H1 (cell line): ENCODE measurements around the gene MCRS1. TPM values are rescaled to one million over a fixed set of nuclear protein-coding genes. Genes with fewer than 3 reads are reported as not detected.

Experiments used
- ASH2L ChIP-seq: fragments of 200-600, 300-600 bp; sonication (generic); IDR thresholded peaks from one replicate; pipeline ENCODE4 v1.7.1; 2017; ENCODE audit warnings: low read length
- RAD21 ChIP-seq, 2 experiments: IDR thresholded peaks in 1 of 2; conservative IDR thresholded peaks in 1 of 2; 2 replicates each; pipeline ENCODE4 v1.6.1; 2011; ENCODE audit warnings: low read depth in 2 of 2, low read length in 2 of 2, improper control_type of control experiment in 1 of 2, inconsistent platforms in 1 of 2, mild to moderate bottlenecking in 1 of 2, moderate library complexity in 1 of 2
- SP1 ChIP-seq: IDR thresholded peaks from 2 replicates; pipeline ENCODE4 v1.6.1; 2011; ENCODE audit warnings: low read depth, low read length
- SP4 ChIP-seq: IDR thresholded peaks from 2 replicates; pipeline ENCODE4 v1.6.1; 2012; ENCODE audit warnings: low read length, inconsistent platforms
- TBP ChIP-seq: IDR thresholded peaks from 2 replicates; pipeline ENCODE4 v1.6.1; 2011; ENCODE audit warnings: low read depth, low read length, improper control_type of control experiment
- polyA plus RNA-seq, 7 experiments: library from polyadenylated mRNA; depleted of rRNA in 3 of 7; stranded (reverse) in 5 of 7; unstranded in 2 of 7; fragments of >200 nt in 5 of 7; fragments of 200-250 nt in 2 of 7; gene quantifications; 1 replicate in 5 of 7; 2 replicates in 1 of 7; 4 replicates in 1 of 7; pipeline versions ENCODE4 v1.2.1 to v1.2.3, GENCODE V29; 2011 to 2013; ENCODE audit warnings: missing spikeins in 2 of 7, mixed read lengths in 2 of 7
- total RNA-seq: library from RNA; stranded (reverse); fragmentation: NEBNext Ultra II Directional; extraction: Animal tissue kit (Norgen Biotek cat#: 25700); gene quantifications from 2 replicates; pipeline ENCODE4 v1.2.1, GENCODE V29; 2021

Gene MCRS1
- total and polyA plus RNA-seq, 2 of the 8 experiments (the other 6 are each of a cell fraction or from before 2014, with no cell fraction given): 90.3 to 139 TPM

DNA sequence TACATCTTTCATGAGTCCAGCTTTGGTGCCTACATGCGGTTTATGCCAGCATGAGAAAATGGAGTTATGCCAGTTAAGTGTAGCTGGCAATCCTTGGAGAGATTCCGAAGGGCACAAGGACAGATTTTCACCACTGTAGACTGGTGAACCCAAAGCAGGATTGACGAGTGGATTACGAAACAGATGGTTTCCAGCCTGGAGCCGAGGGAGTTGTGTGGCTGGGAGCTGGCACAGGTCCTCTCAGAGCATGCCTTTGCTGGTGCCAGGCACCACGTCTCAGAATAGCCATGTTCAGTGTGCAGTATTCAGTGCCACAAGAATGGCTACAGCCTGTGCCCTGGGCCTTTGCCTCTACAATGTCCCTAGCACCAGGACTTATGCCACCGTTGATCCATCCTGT is 15.9 kb downstream of the MCRS1 start (continued):
- TF ChIP-seq ASH2L (no peak), RAD21 (IDR thresholded peaks at IDR 0.05 in 1 of 2, conservative IDR thresholded peaks at IDR 0.05 in 1 of 2; ENCODE audit: low read depth in 2 of 2, low read length in 2 of 2) (no peak), SP1 (no peak), SP4 (no peak), TBP (no peak)
